Coronary artery (tissue), 2 donors: ENCODE measurements around the gene GOLGA1.
A peak's percentile ranks its signal among the peaks of the same experiment; 100 is the strongest.

Experiments
- DNase-seq: peaks from one replicate; pipeline ENCODE4 v3.0.0-alpha.2; 2017; ENCODE audit warnings: low spot score
- H3K27ac ChIP-seq, 2 donors: fragments of 200-600 bp; sonication (generic); one replicate each; pipeline ENCODE4 v1.5.1; 2016 to 2019
- H3K4me3 ChIP-seq: fragments of 200-600 bp; sonication (generic); 2 replicates; pipeline ENCODE4 v1.5.1; 2016; ENCODE audit warnings: mild to moderate bottlenecking, moderate library complexity
- TF ChIP-seq, protein P1 (sequence below): fragments of 200-600 bp; sonication (generic); IDR thresholded peaks from one replicate; pipeline ENCODE4 v1.5.1; 2019; ENCODE audit warnings: antibody characterized with exemption

The GOLGA1 gene

DNA sequence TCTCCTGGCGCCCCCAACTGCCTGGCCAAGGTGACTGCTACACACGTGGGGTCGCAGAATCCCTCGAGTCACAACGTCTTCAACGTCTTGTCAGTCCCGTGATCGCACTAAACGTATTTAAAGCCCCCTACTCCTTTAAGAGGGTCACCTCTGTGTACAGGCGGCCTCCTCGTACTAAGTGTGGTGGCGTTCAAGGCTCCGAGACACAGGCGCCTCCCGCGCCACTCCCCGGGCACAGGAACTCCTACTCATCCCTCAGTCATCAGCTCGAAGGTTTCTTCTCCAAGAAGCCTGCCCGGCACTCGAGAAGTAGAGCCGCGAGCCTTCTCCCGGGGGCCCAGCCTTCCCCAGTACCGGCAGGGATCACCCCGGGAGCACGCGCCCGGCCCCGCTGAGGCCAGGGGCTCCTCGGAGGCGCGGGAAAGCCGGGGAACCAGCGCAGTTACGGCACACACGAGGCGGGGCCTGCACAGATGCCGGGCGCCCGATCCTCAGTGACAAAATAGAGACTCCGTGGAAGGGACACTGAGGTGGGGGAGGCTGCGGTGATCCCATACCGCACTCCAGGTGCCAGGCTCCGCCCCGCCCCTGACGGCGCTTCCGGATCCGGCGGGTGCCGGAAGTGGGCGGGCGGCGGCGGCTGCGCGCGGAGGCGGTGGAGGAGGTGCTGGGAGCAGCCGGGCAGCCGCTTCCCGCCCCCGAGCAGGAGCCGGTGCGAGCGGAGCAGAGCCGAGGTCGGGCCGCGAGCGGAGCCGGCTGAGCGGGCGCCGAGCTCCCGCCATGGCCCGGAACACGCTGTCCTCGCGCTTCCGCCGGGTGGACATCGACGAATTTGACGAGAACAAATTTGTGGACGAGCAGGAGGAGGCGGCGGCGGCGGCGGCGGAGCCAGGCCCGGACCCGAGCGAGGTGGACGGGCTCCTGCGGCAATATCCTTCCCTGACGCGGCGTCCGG lies 72.1 kb downstream of the GOLGA1 start:
- H3K4me3 ChIP-seq: peak overlapping the region; percentile 97
- peak overlapping the region; percentile 86 to 97 for H3K27ac ChIP-seq
- TF ChIP-seq, protein P1, sequence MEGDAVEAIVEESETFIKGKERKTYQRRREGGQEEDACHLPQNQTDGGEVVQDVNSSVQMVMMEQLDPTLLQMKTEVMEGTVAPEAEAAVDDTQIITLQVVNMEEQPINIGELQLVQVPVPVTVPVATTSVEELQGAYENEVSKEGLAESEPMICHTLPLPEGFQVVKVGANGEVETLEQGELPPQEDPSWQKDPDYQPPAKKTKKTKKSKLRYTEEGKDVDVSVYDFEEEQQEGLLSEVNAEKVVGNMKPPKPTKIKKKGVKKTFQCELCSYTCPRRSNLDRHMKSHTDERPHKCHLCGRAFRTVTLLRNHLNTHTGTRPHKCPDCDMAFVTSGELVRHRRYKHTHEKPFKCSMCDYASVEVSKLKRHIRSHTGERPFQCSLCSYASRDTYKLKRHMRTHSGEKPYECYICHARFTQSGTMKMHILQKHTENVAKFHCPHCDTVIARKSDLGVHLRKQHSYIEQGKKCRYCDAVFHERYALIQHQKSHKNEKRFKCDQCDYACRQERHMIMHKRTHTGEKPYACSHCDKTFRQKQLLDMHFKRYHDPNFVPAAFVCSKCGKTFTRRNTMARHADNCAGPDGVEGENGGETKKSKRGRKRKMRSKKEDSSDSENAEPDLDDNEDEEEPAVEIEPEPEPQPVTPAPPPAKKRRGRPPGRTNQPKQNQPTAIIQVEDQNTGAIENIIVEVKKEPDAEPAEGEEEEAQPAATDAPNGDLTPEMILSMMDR: no peak
- peak; percentile 88 for DNase-seq

DNA sequence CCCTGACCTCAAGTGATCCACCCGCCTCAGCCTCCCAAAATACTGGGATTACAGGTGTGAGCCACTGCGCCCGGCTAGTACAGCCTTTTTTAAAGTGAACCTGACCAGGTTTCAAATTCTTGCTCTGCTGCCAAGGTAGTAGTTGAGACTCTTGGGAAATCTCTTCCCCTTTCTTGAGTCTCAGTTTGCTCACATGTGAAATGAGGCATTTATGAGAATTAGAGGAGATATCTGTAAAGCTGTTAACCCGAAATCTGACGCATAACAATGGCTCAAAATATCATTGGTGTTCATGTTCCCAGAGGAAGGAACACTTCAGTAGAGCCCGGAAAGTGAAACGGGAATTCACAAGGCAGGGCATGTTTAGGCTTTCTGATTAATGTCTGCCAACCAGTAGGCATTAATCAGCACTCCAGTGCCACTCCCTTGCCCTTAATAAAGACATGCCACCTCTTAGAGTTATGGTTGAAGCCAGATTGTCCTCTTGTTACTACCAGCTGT lies 77.5 kb downstream of the GOLGA1 start:
- H3K27ac ChIP-seq: peak overlapping the region in 1 of 2 donors; percentile 33
- H3K4me3 ChIP-seq: no peak overlapping the region
- DNase-seq: no peak
- TF ChIP-seq, protein P1: no peak

DNA sequence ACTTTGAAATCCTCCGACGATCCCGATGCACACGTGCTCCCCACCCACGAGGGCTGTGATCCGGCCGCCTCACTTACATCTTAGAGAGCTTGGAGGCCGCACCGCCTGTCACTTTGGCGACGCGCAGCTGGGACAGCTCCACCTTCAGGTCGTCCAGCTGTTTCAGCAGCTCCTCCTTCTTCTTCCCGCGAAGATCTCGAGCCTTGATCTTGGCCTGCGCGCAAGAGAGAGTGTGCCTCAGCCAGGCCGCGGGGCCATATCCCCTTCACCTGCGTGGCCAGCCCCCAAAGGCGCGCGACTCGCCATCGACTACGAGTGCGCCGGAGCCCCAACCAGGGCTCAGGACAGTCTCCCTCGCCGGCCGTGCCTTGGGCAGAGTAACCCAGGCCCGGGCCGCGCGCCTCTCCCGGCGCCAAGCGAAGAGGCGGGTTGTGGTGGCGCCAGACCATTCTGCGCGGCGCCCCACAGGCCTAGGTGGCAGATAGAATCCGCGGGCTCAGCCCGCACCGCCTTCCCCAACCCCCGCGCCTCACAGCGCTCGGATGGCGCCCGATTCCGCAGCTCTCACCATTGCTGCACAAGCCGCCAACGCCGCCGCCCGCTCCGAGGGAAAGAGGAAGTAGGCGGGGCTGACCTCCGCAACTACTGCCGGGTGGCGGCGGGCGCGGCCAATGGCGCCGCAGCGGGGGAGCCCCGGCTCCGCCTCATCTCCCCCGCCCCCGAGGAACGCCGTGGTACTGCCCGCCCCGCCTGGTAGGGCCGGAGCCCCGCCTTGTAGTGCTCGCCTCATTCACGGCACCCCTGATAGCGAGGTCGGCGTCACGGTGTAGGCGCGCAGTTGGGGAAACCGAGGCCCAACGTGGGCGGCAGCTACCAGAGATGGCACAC lies 79.3 kb downstream of the GOLGA1 start, which contains the start of the genes ARPC5L and RPL35:
TSS of gene ARPC5L (plus strand) at position 789 of the 888 bp plus-strand sequence. CDS start 7,161 bp downstream, outside the sequence.
TSS of gene RPL35 (minus strand) at position 616 of the 888 bp plus-strand sequence. CDS start at position 571, 45 bp downstream.
- peak; percentile 94 for DNase-seq
- peak within 1 kb of the TSS; percentile 75 for H3K4me3 ChIP-seq
- H3K27ac ChIP-seq: peak within 1 kb of the TSS; percentile 89 to 93
- TF ChIP-seq, protein P1: no peak

DNA sequence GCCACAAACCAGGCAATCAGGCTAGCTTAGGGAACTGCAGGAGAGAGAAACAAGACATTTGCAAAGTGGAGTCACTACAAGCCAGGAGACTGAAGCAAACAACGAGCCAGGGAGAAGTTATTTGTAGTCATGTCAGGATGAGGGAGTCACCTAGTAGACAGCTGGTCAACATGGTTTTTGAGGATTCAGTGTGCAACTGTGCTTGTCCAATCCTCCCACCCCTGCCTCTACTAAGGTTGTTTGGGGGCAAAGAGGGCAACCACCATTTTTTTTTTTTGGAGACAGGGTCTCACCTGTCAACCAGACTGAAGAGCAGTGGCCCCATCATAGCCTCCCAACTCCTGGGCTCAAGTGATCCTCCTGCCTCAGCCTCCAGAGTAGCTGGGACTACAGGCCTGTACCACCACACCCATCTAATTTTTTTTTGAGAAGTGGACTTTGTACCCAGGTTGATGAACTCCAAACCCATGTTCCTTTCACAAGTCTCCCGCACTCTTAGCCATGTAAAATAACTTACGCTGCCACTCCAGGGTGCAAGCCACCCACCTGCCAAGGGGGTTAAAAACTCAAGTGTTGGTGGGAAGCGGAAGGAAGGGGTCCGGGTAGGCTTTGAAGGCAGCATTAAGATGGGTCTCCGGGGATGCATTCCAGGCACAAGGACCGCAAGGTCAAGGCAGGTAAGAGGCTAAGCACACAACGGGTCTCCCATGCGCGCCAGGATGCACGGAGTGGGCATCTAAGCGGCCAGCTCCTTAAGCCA lies 80.1 kb downstream of the GOLGA1 start:
- Histone ChIP-seq H3K4me3 (peak overlapping the region; percentile 75), H3K27ac (peak overlapping the region; percentile 89 to 93)
- TF ChIP-seq, protein P1: no peak
- no peak for DNase-seq

DNA sequence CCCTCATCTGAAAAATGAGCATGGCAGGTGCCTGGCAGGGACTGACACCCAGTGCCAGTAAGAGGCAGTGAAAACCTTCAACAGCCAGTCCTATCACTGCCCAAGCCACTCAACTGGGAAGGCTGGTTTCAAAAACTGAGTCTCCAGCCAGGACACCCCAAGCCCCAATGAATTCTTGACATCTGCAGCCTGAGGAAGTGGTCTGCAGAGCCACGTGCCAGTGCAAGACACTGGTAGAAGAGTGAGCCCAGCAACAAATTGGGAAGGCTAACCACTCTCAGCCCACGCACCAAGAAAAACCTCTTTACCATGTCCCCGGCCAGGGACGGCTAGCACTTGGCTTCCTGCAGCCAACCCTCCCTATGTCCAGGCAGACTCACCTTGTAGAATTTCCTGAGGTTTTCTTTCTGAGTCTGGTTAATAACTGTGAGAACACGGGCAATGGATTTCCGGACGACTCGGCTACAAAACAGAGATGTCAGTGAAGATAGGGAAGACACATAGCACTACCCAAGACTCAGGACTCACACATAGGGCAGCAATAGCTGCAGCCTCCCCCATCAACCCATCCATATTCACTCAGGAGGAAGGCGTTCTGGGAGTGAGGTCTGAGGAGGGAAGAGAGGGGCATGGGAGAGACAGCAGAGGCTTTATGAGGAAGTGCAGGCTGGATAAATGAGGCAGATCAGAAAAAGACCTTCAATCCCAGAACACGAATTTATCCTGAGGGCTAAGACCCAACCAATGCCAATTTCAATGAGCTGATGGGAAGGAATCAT lies 80.9 kb downstream of the GOLGA1 start:
- TF ChIP-seq, protein P1: no peak
- Histone ChIP-seq H3K4me3 (peak overlapping the region; percentile 75), H3K27ac (peak overlapping the region in 1 of 2 donors; percentile 93)
- no peak for DNase-seq
